Neural cell (in vitro differentiated cells): ENCODE measurements around the gene ATP11A.

ENCODE experiments used
- CTCF ChIP-seq: fragments of 450-650 bp; IDR thresholded peaks from 2 replicates; pipeline ENCODE4 v1.5.1; 2014; ENCODE audit warnings: antibody characterized with exemption, mild to moderate bottlenecking, moderate library complexity; ENCODE audit not compliant: poor library complexity, severe bottlenecking
- EP300 ChIP-seq: fragments of 450-650 bp; conservative IDR thresholded peaks from 2 replicates; pipeline ENCODE4 v1.6.1; 2014; ENCODE audit warnings: antibody characterized with exemption, mild to moderate bottlenecking, moderate library complexity; ENCODE audit not compliant: poor library complexity, severe bottlenecking
- EZH2 ChIP-seq: fragments of 200-600, 300-800 bp; shearing (Covaris generic), sonication (generic); IDR thresholded peaks from 2 replicates; pipeline ENCODE4 v1.6.1; 2014; ENCODE audit warnings: antibody characterized with exemption, low read length, borderline replicate concordance, mild to moderate bottlenecking; ENCODE audit not compliant: insufficient read depth, poor library complexity, severe bottlenecking
- MXI1 ChIP-seq: fragments of 450-650 bp; conservative IDR thresholded peaks from 2 replicates; pipeline ENCODE4 v1.6.1; 2014; ENCODE audit warnings: antibody characterized with exemption, mild to moderate bottlenecking; ENCODE audit not compliant: poor library complexity, severe bottlenecking
- POLR2AphosphoS5 ChIP-seq: IDR thresholded peaks from 2 replicates; pipeline ENCODE4 v1.6.1; 2012
- RAD21 ChIP-seq: fragments of 450-650 bp; conservative IDR thresholded peaks from 2 replicates; pipeline ENCODE4 v1.6.1; 2014; ENCODE audit warnings: antibody characterized with exemption, mild to moderate bottlenecking, moderate library complexity
- TAF1 ChIP-seq: IDR thresholded peaks from 2 replicates; pipeline ENCODE4 v1.6.1; 2012; ENCODE audit warnings: low read depth
- TF ChIP-seq, protein P1 (sequence below): IDR thresholded peaks from 2 replicates; pipeline ENCODE4 v1.6.1; 2012; ENCODE audit warnings: borderline replicate concordance

DNA sequence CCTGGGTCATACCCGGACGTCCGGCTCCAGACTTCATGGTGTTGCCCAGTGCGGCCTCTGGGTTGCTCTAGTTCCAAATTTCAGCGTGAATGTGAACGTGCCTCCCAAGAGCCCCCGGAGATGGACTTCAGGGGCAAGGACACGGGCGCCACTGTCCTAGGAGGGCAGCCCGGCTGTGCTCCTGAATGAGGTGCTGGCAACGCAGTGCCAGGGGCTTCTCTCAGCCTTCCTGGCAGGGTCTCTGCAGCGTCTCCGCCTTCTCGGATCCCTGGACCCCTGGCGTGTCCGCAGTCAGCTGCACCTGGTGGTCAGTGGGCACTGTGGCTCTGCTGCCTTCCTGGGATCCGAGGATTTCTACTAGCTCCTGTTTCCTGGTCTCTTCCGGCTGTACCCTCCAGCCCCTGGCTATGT is 177.5 kb downstream of the ATP11A start:
- TF ChIP-seq, protein P1, sequence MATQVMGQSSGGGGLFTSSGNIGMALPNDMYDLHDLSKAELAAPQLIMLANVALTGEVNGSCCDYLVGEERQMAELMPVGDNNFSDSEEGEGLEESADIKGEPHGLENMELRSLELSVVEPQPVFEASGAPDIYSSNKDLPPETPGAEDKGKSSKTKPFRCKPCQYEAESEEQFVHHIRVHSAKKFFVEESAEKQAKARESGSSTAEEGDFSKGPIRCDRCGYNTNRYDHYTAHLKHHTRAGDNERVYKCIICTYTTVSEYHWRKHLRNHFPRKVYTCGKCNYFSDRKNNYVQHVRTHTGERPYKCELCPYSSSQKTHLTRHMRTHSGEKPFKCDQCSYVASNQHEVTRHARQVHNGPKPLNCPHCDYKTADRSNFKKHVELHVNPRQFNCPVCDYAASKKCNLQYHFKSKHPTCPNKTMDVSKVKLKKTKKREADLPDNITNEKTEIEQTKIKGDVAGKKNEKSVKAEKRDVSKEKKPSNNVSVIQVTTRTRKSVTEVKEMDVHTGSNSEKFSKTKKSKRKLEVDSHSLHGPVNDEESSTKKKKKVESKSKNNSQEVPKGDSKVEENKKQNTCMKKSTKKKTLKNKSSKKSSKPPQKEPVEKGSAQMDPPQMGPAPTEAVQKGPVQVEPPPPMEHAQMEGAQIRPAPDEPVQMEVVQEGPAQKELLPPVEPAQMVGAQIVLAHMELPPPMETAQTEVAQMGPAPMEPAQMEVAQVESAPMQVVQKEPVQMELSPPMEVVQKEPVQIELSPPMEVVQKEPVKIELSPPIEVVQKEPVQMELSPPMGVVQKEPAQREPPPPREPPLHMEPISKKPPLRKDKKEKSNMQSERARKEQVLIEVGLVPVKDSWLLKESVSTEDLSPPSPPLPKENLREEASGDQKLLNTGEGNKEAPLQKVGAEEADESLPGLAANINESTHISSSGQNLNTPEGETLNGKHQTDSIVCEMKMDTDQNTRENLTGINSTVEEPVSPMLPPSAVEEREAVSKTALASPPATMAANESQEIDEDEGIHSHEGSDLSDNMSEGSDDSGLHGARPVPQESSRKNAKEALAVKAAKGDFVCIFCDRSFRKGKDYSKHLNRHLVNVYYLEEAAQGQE = no peak
- no peak for TF ChIP-seq CTCF
- no peak for TF ChIP-seq EP300
- TF ChIP-seq EZH2 = no peak
- no peak for TF ChIP-seq MXI1
- no peak for TF ChIP-seq POLR2AphosphoS5
- TF ChIP-seq RAD21 = no peak
- TF ChIP-seq TAF1 = no peak
